HG02938 (cell line): ENCODE results near the gene VSIG4.
A peak's percentile ranks its signal among the peaks of the same experiment; 100 is the strongest.

Experiments
- ATAC-seq: cut with Tn5 transposase; IDR thresholded peaks from one replicate; pipeline ENCODE4 v1.9.1; 2021; ENCODE audit warnings: mild to moderate bottlenecking, moderate library complexity; ENCODE audit not compliant: unreplicated experiment

VSIG4 gene

DNA sequence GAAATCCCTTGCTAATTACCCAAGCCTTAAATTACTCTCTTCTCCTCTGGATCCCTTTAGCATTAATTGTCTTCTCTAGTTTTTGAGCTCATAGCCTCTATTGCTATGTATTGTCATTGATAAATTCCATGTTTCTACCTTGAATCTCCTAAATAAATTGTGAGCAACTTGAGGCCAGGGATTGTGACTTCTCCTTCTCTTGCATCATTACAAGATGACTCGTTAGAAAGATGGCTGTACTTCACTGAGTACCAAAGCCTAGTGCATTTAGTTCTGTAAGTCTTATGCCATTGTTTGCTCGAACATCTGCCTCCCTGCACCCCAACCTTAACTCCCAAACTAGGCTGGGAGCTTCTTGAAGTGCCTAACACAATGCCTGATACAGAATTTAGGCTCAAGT lies 15.3 kb downstream of the VSIG4 start:
- ATAC-seq: no peak

DNA sequence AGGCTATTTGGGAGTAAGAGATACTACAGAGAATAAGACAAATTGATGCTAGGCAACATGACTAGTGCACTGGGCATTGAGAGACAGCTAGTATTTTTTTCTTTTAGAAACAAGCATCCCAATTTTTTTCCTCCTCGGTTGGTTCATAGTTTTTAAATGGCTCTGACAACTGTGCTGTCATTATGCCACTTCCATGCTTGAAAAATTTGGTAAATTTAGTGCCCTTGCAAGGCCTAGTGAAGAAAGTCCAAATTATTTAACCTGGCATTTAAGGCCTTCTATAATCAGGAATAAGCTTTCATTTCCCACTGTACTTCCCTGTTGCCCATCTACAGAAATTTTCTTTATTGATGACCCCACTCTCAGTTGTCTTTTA lies 15.8 kb downstream of the VSIG4 start:
- no peak for ATAC-seq

DNA sequence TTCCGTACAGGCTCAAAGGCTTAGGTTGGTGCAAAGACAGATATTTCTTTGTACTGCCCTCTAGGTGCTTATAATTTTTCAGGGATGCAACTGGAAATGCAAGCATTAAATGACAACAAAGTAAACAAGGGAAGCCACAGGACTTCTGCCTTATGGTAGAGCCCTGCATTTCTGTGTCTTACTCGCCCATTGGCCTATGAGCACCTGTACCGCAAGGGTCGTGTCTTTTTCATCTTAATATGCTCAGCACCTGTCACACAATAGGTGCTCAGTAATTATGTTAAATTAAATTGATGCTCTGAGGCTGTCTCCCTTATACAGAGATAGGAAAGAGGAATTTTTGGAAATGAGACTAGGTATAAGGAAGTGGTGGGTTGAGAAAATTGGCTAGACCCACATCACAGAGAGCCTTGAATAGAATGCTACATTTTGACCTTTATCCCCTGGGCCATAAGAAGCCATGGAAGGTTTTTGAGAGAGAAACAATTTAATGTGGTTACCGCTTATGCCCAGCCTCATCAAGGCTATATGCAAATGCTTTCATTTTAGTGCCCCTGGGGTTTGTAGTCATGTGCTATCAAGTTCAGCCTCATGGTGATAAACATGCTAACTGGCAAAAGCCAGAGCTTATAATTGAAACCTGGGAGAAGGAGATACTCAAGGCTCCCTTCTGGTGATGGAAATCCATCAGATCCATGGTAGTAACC lies 16.3 kb downstream of the VSIG4 start:
- no peak for ATAC-seq

DNA sequence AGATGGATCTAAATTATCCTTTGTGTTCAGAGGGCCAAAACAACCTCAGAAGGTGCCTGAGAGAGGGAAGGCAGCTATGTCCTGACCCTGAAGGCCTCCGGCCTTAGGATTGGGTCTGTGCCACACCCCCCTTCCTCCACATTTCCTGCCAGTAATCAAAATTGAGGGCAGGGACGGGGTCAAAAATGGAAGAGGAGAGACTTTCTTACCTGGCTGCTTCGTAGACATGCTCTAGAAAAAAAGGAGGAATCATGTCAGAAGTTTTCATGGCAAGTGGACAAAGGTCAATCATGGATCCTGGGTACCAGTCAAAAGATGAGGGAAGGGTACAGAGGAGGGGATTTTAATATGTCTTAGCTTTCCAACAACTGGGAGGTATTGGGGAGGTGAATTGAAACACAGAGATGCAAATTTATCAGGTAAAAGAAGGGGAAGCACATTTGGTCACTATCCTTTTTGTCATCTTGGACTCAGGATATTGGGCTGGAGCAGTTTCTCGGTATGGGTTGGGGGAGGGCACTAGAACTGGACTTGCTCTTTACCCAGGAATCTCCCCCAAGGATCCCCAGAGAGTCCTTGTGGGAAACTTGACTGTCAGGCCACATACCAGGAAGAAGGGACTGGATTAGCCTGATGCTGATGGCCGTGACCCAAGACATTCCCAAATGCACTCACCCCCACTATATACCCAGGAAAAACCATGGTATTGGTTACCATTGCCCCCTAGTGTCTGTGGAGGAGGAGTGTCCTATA lies 17.1 kb downstream of the VSIG4 start:
- no peak for ATAC-seq

DNA sequence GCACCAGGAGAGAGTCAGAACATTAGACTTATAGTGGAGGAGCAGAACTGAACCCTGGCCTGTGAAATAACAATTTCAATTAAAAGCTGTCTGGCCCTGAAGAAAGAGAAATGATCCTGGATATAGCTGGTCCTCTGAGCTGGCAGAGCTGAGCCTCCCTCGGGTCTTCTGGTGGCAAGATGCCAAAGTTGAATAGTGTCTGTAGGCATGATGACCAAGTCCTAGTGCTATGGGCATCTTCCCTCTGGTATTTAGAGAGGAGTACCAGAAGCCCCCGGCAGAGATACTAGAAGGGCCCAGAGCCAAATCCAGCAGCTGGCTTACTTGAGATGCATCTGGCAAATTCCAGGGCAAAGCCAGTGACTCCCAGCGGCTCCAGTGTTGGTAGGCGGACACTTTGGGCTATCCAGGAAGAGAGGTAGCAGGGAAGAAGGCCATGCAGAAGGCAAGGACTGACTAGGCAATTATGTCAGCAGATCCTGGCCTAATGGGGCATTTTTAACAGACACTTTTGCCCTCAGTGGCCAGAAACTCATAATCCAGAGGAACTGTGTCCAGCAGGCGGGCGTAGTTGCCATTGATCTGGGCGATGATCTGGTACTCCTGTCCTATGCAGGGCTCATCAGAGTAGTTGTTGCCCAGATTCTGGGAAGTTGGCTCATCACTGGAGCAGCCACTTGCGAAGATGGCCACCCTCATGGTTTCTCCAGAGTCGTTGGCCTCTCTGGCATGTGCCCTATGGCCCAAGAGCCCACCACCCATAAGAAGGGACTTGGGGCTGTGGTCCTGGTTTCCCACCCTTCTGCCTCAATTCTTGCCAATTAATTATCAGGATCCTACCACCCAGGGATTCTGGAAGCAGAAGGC lies 17.9 kb downstream of the VSIG4 start:
- ATAC-seq: no peak

DNA sequence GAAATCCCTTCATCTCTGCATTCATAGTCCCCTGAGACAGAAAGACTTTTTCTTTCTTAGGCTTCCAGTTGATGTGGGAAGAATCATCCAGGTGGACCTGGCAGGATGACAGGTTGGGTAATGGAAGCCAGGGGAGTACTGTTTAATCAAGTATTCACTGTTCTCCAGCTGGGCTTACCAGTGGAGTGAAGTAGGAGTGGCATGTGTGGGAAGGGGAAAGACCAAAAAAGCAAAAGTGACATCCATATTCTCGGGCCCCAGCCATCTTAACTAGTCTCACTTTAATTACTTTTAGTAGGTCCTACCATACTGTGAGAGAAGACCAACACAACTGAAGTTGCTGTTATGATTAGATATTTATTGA lies 18.5 kb downstream of the VSIG4 start:
- ATAC-seq: no peak

DNA sequence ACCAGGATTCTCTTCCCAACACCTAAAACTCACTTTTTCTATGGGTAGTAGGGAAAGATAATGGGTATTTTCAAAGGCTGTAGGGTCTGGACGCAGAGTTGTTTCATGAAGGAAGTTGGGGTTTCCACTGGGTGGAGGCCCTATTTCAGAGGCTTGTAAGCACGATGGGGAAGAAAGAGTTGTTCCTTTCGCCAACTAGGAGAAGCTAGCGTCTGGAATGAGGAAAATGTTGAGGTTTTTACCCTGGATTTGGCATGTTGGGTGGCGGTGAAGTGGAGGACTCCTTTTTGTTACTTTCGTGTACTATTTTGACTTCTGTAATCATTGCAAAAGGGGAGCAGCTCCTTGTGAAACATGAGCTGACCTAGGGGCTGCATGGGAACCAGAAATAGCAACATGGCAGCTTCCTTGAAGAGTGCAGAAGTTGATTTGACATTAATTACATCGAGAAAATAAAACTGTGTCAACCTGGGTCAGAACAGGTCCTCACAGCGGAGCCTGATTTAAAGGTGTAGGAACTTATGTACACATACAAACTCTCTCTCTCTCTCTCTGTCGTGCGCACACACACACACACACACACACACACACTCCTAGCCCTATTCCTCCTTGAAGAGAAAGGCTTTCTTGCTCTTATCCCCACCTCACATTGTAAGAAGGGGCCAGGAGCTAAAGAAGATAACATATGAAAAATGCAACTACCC lies 19.1 kb downstream of the VSIG4 start:
- no peak for ATAC-seq

DNA sequence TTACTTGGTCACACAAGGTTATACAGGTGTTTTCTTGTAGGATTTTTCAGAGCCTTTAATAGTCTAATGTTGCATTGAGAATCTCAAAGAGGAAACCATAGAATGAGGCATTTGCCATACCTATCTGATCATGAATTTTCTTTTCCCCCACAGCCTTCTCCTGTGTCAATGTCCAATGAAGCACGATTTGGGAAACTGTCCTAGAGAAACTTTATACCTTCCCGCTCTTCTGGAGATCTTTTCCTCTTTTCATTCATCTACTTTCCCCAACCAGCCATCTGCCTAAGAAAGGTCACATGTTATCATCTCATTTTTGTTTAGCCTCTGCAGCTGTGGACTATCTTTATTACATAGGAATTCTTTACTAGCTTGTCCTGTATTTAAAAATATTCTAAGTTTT lies 19.9 kb downstream of the VSIG4 start:
- ATAC-seq: no peak

DNA sequence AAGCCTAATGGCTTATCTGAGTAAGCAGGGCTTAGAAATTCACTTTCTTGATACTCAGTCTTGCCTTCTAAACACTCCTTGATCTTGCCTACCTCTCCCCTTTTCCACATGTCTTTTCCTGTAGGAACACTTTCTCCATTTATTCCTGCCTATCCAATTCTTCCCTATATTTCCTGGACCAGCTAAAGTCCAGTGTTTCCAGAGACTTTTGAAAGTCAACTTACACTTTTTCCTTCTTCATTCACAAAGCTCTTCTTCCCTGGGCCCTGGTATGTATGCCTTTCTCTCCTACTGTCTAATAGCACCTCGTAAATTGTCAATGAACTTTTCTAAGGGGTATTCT lies 20.6 kb downstream of the VSIG4 start:
- ATAC-seq: no peak

DNA sequence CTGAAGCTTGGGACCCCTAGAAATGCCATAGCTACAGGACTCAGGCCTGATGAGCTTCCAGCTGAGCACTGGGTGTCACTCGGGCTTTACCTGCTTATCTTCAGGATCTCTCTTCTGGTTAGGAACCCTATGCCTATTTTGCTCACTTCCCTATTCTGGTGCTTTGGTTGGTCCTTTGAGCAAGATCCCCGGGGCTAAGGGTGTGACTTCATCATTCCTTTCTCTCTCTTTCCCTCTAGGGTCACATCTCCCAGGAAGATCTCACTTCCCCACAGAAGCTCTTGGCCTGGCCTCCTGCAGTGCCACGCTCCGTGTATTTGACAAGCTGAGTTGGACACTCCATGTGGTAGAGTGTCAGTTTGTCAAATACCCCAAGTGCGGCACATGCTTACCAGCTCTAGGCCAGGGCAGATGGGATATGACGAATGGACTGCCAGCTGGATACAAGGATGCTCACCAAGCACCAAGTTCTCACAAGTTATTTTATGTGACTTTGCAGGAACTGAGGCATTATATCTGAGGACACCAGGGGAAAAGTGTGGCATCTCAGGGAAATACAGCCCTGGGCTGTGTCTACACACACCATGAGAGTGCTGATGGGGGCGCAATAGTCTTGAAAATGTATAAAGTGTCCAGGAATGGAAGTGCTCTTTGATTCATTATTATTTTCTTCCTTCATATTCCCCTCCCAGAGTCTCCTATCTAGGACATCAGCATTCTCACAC lies 21.1 kb downstream of the VSIG4 start:
- no peak for ATAC-seq

DNA sequence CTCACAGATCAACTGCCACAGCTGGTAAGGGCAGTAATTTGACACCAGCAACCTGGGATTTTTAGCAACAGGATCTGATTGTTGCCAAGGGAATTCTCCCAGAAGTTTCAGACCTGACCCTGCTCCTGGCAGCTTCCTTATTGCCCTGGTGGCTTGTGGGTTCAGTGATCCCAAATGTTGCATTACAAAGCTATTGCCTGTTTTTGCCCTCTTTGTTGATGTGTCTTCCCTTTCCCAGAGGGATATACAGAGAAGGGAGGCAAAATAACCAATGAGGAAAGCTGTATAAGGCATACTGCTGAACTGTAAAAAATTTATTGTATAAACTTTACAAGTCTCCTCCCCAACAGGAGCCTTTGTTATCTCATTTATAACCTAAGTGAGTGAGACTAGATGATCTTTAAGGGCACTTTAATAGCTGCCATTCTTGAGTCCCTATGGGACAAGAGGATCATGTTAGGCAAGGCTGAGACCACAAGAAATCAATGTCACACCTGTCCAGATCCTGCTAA lies 22.2 kb downstream of the VSIG4 start:
- no peak for ATAC-seq

DNA sequence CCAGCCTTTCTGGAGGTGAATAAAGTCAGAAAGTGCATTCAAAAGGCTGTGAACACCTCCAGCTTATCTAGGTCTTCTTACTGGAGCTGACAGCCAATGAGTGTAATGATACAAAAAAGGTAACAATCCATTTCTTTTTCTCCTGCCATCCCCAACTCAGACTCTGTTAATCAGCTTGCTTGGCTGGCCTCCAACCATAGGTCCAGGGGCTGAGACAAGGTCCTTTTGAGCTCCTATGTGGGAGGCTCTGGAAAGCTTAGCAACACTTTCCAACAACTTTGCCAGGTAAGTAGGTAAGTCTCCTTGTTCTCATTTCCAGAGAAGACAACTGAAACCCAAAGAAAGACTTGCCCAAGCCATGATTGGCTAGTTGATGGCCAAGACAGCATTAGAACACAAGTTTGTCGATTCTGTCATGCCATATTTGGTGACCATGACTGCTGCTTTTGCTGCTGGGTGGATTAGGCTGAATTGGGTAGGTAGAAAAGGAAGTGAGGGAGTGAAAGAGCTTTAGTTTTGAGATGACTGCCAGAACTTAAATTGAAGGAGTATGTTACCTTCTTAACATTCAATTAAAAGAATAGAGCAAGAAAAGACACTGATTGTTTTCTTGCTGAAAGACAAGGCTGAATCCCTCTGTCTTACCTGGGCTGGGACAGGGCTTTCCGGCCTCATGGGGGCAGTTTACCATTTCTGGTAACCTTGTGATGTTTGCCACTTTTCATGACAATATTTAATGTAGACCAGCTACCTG lies 22.8 kb downstream of the VSIG4 start:
- ATAC-seq: no peak

DNA sequence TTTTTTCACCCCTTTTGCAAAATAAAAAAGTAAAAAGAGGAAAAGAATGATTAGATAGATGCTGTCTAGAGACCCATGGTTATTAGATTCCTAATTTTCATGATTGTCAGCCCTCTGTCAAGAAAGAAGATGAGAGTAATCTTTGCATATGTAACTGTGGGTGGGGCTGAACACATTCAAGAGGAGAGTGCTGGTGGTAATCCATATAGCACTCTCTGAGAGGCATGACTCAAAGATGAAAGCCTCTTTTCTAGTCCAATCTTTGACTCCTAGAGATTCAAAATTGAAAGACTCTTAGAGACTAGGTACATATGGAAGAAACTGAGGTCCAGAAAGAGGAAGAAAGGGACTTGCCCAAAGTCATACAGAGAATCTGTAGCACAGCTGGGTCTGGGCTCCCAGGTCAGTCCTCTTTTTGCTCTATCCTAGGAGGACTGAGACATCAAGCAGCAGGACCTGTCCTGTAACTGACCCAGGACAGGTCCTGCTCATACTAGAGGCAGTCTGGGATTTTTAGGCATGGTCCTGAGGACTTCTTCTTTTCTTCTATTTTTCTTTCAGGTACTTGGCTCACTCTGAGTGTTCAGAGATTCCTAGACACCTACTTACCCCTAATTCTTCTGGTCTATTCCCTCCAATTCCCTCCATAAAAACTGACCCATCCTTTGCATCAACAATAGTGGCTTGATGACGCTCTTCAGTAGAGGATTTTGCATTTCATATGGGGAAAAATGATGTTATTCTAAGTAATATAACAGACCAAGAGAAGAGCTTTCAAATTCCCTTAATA lies 23.8 kb downstream of the VSIG4 start:
- ATAC-seq: no peak

DNA sequence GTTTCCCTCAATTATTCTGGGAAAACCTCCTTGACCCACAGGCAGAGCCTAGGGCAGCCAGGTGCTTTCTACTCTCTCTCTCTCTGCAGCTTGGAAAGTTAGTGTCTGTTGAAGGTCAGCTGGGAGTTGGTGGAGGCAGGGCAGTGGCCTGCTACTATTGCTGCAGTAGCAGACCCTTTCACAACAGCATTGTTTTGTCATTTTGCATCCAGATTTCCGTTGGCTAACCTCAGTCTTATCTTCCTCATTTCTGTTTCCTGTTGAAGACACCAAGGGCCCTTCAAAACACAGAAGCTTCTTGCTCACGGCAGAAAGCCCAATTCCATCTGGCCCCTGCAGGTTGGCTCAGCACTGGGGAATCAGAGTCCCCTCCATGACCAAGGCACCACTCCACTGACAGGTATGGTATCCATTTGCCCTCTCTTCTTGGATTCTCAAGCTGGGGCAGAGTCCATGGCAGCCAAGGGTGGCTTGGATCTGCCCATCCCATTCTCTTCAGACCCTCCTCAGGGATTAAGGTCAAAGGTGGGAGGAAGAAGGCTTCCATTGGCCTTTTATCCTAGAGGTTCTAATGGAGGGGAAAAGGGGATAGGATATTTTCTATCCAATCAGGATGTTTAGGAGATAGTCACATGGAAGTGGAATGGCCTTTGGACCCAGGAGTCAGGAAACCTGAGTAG lies 24.6 kb downstream of the VSIG4 start:
- ATAC-seq: peak; percentile 38

DNA sequence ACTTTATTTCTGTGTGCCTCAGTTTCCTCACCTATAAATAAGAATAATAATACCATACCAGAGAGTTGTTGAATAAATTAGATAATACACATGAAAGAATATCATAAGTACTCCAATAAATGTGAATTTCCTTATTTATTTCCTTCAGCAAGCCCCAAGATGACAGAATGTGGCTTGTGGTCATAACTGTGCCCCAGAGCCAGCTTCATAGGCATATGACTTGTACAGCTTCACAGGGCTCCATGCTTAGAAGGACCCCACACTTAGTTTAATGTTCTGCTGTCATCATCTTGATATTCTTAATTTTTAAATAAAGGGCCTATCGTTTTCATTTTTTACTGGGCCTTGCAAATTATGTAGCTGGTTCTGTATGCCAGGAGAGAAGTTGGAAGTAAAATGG lies 25.3 kb downstream of the VSIG4 start:
- ATAC-seq: no peak

DNA sequence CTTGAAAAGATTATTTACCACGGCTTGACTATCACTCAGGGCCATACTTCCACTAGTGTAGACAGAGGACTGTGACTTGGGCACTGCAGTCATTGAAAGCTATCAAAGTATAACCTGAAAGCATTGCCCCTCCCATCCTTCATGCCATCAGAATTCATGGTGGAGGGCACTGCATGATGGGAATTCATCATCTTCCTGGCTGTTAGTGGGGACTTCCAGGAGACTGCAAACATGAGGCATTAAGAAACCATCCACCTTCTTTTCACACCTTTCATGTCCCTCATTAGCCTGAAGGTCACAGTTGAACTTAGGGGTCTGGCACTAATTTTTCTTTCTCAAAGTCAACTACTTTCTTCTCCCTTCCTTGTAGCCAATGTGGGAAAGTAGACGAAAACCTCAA lies 25.8 kb downstream of the VSIG4 start:
- no peak for ATAC-seq

DNA sequence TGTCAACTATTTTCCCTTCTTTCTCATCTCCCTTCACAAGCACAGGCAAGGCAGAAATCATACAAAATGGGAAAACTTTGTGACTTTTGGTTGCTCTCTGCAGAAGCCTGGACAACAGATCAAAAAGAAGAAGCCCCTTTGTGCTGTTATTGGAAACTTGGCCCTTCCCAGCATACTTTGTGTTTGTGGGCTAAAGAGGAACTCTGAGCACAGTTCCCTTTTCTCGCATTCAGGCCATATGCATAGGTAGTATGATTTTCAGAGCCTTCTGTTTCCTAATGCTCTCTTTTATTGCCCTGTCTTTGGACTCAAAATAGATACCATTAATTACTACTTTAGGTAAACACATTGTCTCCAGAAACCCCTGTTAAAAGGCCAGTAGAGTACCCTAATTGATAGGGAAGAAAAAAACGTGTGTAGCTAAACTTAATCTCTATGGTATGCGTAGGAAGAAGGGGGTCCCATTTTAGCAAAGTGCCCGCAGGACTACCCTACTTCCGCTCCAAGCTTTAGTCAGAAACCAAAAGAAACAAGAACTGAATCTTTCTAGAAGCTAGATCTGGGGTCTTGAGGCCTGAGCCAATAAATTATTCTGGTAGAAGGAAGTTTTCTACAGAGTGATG lies 26.6 kb downstream of the VSIG4 start:
- ATAC-seq: no peak

DNA sequence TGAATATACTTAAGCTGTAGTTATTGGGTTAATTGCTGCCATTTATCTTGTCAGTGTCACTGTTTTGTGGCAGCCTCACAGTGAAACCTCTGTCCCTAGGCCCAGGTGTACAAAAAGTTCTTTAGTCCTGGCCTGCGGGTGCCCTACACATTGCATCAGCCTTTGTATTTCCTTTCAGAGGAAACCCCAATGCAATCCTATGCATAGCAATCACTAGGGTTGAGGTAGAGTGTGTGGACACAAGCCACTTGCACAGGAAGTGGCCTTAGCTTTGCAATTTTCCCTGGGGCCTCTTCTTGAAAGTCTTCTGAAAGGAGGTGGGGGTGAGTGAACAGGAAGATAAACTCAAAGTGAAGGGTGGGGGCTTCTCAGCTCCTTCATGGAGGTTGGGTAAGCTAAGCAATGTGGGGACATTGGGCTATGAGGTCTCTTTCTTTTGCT lies 27.8 kb downstream of the VSIG4 start:
- no peak for ATAC-seq
